K562 (cell line): ENCODE measurements around the gene KANK4. TPM values are rescaled to one million over a fixed set of nuclear protein-coding genes. Genes with fewer than 3 reads are reported as not detected.

Experiments
- ATAC-seq: fragments of 200-7000 bp; cut with Tn5 transposase; 3 replicates; pipeline ENCODE4 v1.9.1; 2020; ENCODE audit warnings: moderate library complexity
- BruUV-seq: library from RNA; stranded (reverse); fragments of 400-500 nt; replicated peaks from 2 replicates; lab custom pipeline; 2021; lab: Mats Ljungman, UMichigan
- CTCF ChIA-PET: fragments of 300-600 bp; formaldehyde crosslinking; extraction: SDS; loops from one replicate; lab custom pipeline; 2021; ENCODE audit warnings: low intra/inter-chr PET ratio; lab: Yijun Ruan, JAX
- POLR2A ChIA-PET: fragments of 300-600, 350-650 bp; sonication (Branson Sonifier 250); formaldehyde crosslinking; extraction: SDS; loops from one replicate; lab custom pipeline; 2021; ENCODE audit warnings: antibody characterized with exemption, inconsistent platforms; lab: Yijun Ruan, JAX
- DNase-seq, 4 experiments: peaks; one replicate each; pipeline versions ENCODE4 v3.0.0 to v3.0.0-alpha.2; 2011 to 2018; ENCODE audit warnings: low spot score in 3 of 4, mixed read lengths in 3 of 4; ENCODE audit errors: extremely low read depth in 1 of 4
- FAIRE-seq: peaks from 2 replicates; lab custom pipeline; 2011; peaks lifted over from hg19 to GRCh38; lab: Jason Lieb, UNC
- H2AFZ ChIP-seq: 2 replicates; pipeline ENCODE4 v1.6.0; 2011; ENCODE audit warnings: low read depth, low read length, control low read depth, inconsistent platforms
- H3K27ac ChIP-seq: fragments of 200-600 bp; 3 replicates; pipeline ENCODE4 v1.8.0; 2011; ENCODE audit warnings: low read depth, mild to moderate bottlenecking, control low read depth, inconsistent platforms, low read length, moderate library complexity, mixed read lengths; ENCODE audit errors: extremely low read depth
- H3K27me3 ChIP-seq, 2 experiments: fragments of 300-600 bp in 1 of 2; 2 replicates in 1 of 2; 3 replicates in 1 of 2; pipeline versions ENCODE4 v1.6.0 to v1.8.0; 2011; ENCODE audit warnings: inconsistent platforms in 2 of 2, low read length in 2 of 2, mild to moderate bottlenecking in 1 of 2, mixed read lengths in 1 of 2, moderate library complexity in 1 of 2; ENCODE audit not compliant: control insufficient read depth in 2 of 2, insufficient read depth in 2 of 2
- H3K36me3 ChIP-seq: fragments of 300-600 bp; 3 replicates; pipeline ENCODE4 v1.8.0; 2011; ENCODE audit warnings: mild to moderate bottlenecking, low read length, inconsistent platforms; ENCODE audit not compliant: control insufficient read depth, insufficient read depth
- H3K4me1 ChIP-seq, 2 experiments: fragments of 200-600 bp in 1 of 2; replicated peaks in 1 of 2; 2 replicates in 1 of 2; 3 replicates in 1 of 2; pipeline versions ENCODE4 v1.5.1 to v1.8.0; 2011; ENCODE audit warnings: inconsistent platforms in 2 of 2, low read length in 2 of 2, mild to moderate bottlenecking in 1 of 2, mixed read lengths in 1 of 2, moderate library complexity in 1 of 2; ENCODE audit not compliant: control insufficient read depth in 2 of 2, insufficient read depth in 2 of 2
- H3K4me2 ChIP-seq: 2 replicates; pipeline ENCODE4 v1.6.1; 2011; ENCODE audit warnings: low read length, control low read depth, inconsistent platforms, mixed read lengths; ENCODE audit not compliant: insufficient read depth
- H3K4me3 ChIP-seq: fragments of 200-600 bp; sonication (generic), shearing (Covaris generic); 2 replicates; pipeline ENCODE4 v1.5.1; 2016; ENCODE audit warnings: control low read depth, inconsistent platforms
- H3K79me2 ChIP-seq: fragments of 200-600 bp; 3 replicates; pipeline ENCODE4 v1.8.0; 2011; ENCODE audit warnings: low read length, inconsistent platforms; ENCODE audit not compliant: control insufficient read depth, insufficient read depth
- H3K9ac ChIP-seq, 2 experiments: 2 replicates each; pipeline versions ENCODE4 v1.6.0 to v1.6.1; 2011; ENCODE audit warnings: low read depth in 2 of 2, low read length in 2 of 2, control low read depth in 1 of 2, inconsistent platforms in 1 of 2, mild to moderate bottlenecking in 1 of 2, mixed read lengths in 1 of 2; ENCODE audit not compliant: insufficient read depth in 1 of 2
- H3K9me1 ChIP-seq: one replicate; pipeline ENCODE4 v1.6.0; 2011; ENCODE audit warnings: inconsistent platforms, mild to moderate bottlenecking, low read length, moderate library complexity; ENCODE audit not compliant: control insufficient read depth, insufficient read depth
- H3K9me3 ChIP-seq: replicated peaks from 2 replicates; pipeline ENCODE4 v1.5.1; 2011; ENCODE audit warnings: low read depth, low read length, inconsistent platforms; ENCODE audit not compliant: control insufficient read depth, insufficient read depth
- H4K20me1 ChIP-seq: replicated peaks from 2 replicates; pipeline ENCODE4 v1.6.1; 2011; ENCODE audit warnings: low read length, inconsistent platforms, mixed read lengths; ENCODE audit not compliant: control insufficient read depth, insufficient read depth
- ATF7 ChIP-seq: fragments of 450-650 bp; IDR thresholded peaks from 2 replicates; pipeline ENCODE4 v1.7.1; 2014; ENCODE audit warnings: mild to moderate bottlenecking, moderate library complexity
- HMBOX1 ChIP-seq: sonication (generic); IDR thresholded peaks from 2 replicates; pipeline ENCODE4 v1.6.1; 2016
- KLF16 ChIP-seq: IDR thresholded peaks from 2 replicates; pipeline ENCODE4 v1.6.1; 2016; ENCODE audit warnings: antibody characterized with exemption
- MEIS2 ChIP-seq: fragments of 450-650 bp; IDR thresholded peaks from 2 replicates; pipeline ENCODE4 v1.6.1; 2014; ENCODE audit warnings: mild to moderate bottlenecking; ENCODE audit not compliant: partially characterized antibody
- MTA1 ChIP-seq: fragments of 450-650 bp; IDR thresholded peaks from 2 replicates; pipeline ENCODE4 v1.6.1; 2017; ENCODE audit warnings: borderline replicate concordance
- ZSCAN32 ChIP-seq: fragments of 450-650 bp; formaldehyde crosslinking; IDR thresholded peaks from 2 replicates; pipeline ENCODE4 v1.4.0; 2020; ENCODE audit warnings: mild to moderate bottlenecking, moderate library complexity
- WGBS: fragments of 100-300 bp; shearing (Covaris generic); methylation state at CpG from one replicate; pipeline ENCODE4 v1.1.6; 2016; ENCODE audit warnings: low coverage, mixed read lengths; ENCODE audit not compliant: insufficient coverage; ENCODE audit errors: missing lambda C conversion rate; 5-methylcytosine and 5-hydroxymethylcytosine counted together
- in situ Hi-C: fragments of 300-500 bp; cut with MboI; formaldehyde crosslinking; loops from 4 replicates; pipeline ENCODE4 v1.15.0; 2018; ENCODE audit warnings: inconsistent platforms, mixed read lengths
- intact Hi-C: fragments of 100-400 bp; cut with micrococcal nuclease; formaldehyde crosslinking; loops from 2 replicates; pipeline ENCODE4 v1.14.2; 2022
- polyA plus RNA-seq, 8 experiments: library from polyadenylated mRNA; depleted of rRNA in 4 of 8; stranded (reverse) in 5 of 8; unstranded in 3 of 8; fragments of >200 nt; fragmentation: Nextera tagmentation in 2 of 8; fragmentation: Illumina TruSeq in 1 of 8; extraction: Ambion mirVana in 2 of 8; extraction: Trizol in 1 of 8; gene quantifications; 2 replicates each; pipeline versions ENCODE4 v1.2.1 to v1.2.3, GENCODE V29; 2011 to 2014; ENCODE audit warnings: inconsistent platforms in 1 of 8, missing spikeins in 1 of 8
- total RNA-seq, 7 experiments: library from RNA; depleted of rRNA in 6 of 7; stranded (reverse); fragments of >200 nt in 6 of 7; fragmentation: Illumina TruSeq in 2 of 7; extraction: Trizol in 2 of 7; gene quantifications; 2 replicates each; pipeline versions ENCODE4 v1.2.1 to v1.2.3, GENCODE V29; 2011 to 2021; ENCODE audit warnings: low replicate concordance in 1 of 7
- TF ChIP-seq, protein P1 (sequence below): fragments of 200-800 bp; sonication (Bioruptor generic); IDR thresholded peaks from 2 replicates; pipeline ENCODE4 v1.6.1; 2016; ENCODE audit warnings: missing genetic modification characterization, missing compliant biosample characterization
- TF ChIP-seq, protein P2 (sequence below): fragments of 250-450 bp; sonication (Bioruptor Pico); IDR thresholded peaks from 2 replicates; pipeline ENCODE4 v1.5.0; 2020; ENCODE audit warnings: mild to moderate bottlenecking, borderline replicate concordance

KANK4 gene
- total and polyA plus RNA-seq, 9 of the 15 experiments (the other 6 are each of a cell fraction or from before 2014, with no cell fraction given), result not detected

- intact Hi-C loops (no loop called here), in situ Hi-C loops (no loop called here)
- POLR2A ChIA-PET, result no interaction called here
- Histone ChIP-seq H3K79me2 (no peaks in the 10 kb centered on the region), H2AFZ (no peak overlapping the region), H4K20me1 (no peaks in the 10 kb centered on the region), H3K36me3 (no peaks in the 10 kb centered on the region), H3K4me3 (no peak overlapping the region), H3K4me1 (no peaks in the 10 kb centered on the region), H3K9me3 (no peaks in the 10 kb centered on the region), H3K9ac (no peak overlapping the region), H3K9me1 (no peaks in the 10 kb centered on the region), H3K27ac (no peak overlapping the region), H3K27me3 (peaks cover 10 to 23% of the 10 kb centered on the region in 2 experiments), H3K4me2 (no peak overlapping the region)
- TF ChIP-seq, protein P1, sequence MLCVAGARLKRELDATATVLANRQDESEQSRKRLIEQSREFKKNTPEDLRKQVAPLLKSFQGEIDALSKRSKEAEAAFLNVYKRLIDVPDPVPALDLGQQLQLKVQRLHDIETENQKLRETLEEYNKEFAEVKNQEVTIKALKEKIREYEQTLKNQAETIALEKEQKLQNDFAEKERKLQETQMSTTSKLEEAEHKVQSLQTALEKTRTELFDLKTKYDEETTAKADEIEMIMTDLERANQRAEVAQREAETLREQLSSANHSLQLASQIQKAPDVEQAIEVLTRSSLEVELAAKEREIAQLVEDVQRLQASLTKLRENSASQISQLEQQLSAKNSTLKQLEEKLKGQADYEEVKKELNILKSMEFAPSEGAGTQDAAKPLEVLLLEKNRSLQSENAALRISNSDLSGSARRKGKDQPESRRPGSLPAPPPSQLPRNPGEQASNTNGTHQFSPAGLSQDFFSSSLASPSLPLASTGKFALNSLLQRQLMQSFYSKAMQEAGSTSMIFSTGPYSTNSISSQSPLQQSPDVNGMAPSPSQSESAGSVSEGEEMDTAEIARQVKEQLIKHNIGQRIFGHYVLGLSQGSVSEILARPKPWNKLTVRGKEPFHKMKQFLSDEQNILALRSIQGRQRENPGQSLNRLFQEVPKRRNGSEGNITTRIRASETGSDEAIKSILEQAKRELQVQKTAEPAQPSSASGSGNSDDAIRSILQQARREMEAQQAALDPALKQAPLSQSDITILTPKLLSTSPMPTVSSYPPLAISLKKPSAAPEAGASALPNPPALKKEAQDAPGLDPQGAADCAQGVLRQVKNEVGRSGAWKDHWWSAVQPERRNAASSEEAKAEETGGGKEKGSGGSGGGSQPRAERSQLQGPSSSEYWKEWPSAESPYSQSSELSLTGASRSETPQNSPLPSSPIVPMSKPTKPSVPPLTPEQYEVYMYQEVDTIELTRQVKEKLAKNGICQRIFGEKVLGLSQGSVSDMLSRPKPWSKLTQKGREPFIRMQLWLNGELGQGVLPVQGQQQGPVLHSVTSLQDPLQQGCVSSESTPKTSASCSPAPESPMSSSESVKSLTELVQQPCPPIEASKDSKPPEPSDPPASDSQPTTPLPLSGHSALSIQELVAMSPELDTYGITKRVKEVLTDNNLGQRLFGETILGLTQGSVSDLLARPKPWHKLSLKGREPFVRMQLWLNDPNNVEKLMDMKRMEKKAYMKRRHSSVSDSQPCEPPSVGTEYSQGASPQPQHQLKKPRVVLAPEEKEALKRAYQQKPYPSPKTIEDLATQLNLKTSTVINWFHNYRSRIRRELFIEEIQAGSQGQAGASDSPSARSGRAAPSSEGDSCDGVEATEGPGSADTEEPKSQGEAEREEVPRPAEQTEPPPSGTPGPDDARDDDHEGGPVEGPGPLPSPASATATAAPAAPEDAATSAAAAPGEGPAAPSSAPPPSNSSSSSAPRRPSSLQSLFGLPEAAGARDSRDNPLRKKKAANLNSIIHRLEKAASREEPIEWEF (CRISPR knock-in tag), result no peak
- no peak for TF ChIP-seq KLF16
- no peak for TF ChIP-seq ATF7
- TF ChIP-seq, protein P2, sequence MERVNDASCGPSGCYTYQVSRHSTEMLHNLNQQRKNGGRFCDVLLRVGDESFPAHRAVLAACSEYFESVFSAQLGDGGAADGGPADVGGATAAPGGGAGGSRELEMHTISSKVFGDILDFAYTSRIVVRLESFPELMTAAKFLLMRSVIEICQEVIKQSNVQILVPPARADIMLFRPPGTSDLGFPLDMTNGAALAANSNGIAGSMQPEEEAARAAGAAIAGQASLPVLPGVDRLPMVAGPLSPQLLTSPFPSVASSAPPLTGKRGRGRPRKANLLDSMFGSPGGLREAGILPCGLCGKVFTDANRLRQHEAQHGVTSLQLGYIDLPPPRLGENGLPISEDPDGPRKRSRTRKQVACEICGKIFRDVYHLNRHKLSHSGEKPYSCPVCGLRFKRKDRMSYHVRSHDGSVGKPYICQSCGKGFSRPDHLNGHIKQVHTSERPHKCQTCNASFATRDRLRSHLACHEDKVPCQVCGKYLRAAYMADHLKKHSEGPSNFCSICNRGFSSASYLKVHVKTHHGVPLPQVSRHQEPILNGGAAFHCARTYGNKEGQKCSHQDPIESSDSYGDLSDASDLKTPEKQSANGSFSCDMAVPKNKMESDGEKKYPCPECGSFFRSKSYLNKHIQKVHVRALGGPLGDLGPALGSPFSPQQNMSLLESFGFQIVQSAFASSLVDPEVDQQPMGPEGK, result no peak
- TF ChIP-seq MEIS2, result no peak
- TF ChIP-seq HMBOX1, result no peak
- TF ChIP-seq MTA1, result no peak
- no peak for TF ChIP-seq ZSCAN32 (CRISPR knock-in tag)
- CTCF ChIA-PET, result no interaction called here
- FAIRE-seq, result no peak
- 0% methylated on average over 2 of the region's 2 CpGs for WGBS
- no peak for DNase-seq
- ATAC-seq, result no peak
- BruUV-seq, result no TSS peak
Measured at GRCh38 chr1:62288224-62288623, 31.0 kb downstream of the KANK4 start.
